Prostate gland (tissue), 2 donors: Measurements from ENCODE around the gene ANO3. TPM values are rescaled to one million over a fixed set of nuclear protein-coding genes. Genes with fewer than 3 reads are reported as not detected.

ENCODE experiments used
- DNase-seq: peaks from one replicate; pipeline ENCODE4 v3.0.0-alpha.2; 2019; ENCODE audit warnings: low spot score
- H3K27ac ChIP-seq, 2 donors: fragments of 200-600 bp; sonication (generic); 2 replicates each; pipeline ENCODE4 v1.5.1; 2017 to 2019
- H3K27me3 ChIP-seq: fragments of 200-600 bp; sonication (generic); replicated peaks from 2 replicates; pipeline ENCODE4 v1.5.1; 2019; ENCODE audit not compliant: insufficient read depth
- H3K36me3 ChIP-seq, 2 donors: fragments of 200-600 bp; sonication (generic); 1 replicate in 1 of 2; 2 replicates in 1 of 2; pipeline versions ENCODE4 v1.5.1 to v1.8.1; 2017 to 2019
- H3K4me1 ChIP-seq: fragments of 200-600 bp; sonication (generic); replicated peaks from 2 replicates; pipeline ENCODE4 v1.5.1; 2019
- H3K4me3 ChIP-seq, 2 donors: fragments of 200-600 bp; sonication (generic); 2 replicates each; pipeline ENCODE4 v1.5.1; 2017 to 2019
- H3K9me3 ChIP-seq: fragments of 200-600 bp; sonication (generic); 2 replicates; pipeline ENCODE4 v1.5.1; 2017
- CTCF ChIP-seq, 4 experiments: fragments of 200-600 bp in 2 of 4; fragments of 450-650 bp in 2 of 4; sonication (generic) in 2 of 4; IDR thresholded peaks; 1 replicate in 3 of 4; 2 replicates in 1 of 4; pipeline ENCODE4 v1.5.1; 2016 to 2019; ENCODE audit warnings: antibody characterized with exemption in 4 of 4, mild to moderate bottlenecking in 2 of 4, moderate library complexity in 2 of 4
- POLR2A ChIP-seq: fragments of 450-650 bp; IDR thresholded peaks from one replicate; pipeline ENCODE4 v1.6.1; 2016; ENCODE audit warnings: antibody characterized with exemption, mild to moderate bottlenecking
- POLR2AphosphoS5 ChIP-seq: sonication (generic); formaldehyde crosslinking; IDR thresholded peaks from one replicate; pipeline ENCODE4 v1.6.1; 2017; ENCODE audit warnings: antibody characterized with exemption
- WGBS: methylation state at CpG from one replicate; pipeline ENCODE4 v1.1.5; 2018; 5-methylcytosine and 5-hydroxymethylcytosine counted together
- intact Hi-C: fragments of 100-400 bp; cut with DNase I; formaldehyde crosslinking; loops from one replicate; pipeline ENCODE4 v1.14.2; 2022
- total RNA-seq, 2 donors: library from RNA; depleted of rRNA; stranded (reverse); fragments of >200 nt; gene quantifications; one replicate each; pipeline ENCODE4 v1.1.0, GENCODE V29; 2016

The ANO3 gene
- total RNA-seq, 2 donors from 2014 or later: 0.68 TPM; not detected in 1

- 91% methylated on average over 2 of the region's 2 CpGs for WGBS
- H3K36me3 ChIP-seq: no peaks in the 10 kb centered on the region
- intact Hi-C loops: no loop called here
- H3K4me1 ChIP-seq: no peaks in the 10 kb centered on the region
- H3K4me3 ChIP-seq: no peak overlapping the region
- no peak overlapping the region for H3K27ac ChIP-seq
- no peaks in the 10 kb centered on the region for H3K27me3 ChIP-seq
- DNase-seq: no peak
- no peaks in the 10 kb centered on the region for H3K9me3 ChIP-seq
- TF ChIP-seq POLR2A (no peak), POLR2AphosphoS5 (no peak), CTCF (IDR thresholded peaks at IDR 0.05) (no peak)
Observed at GRCh38 chr11:26655287-26655686, 323.4 kb downstream of the ANO3 start.

- TF ChIP-seq POLR2A (no peak), CTCF (IDR thresholded peaks at IDR 0.05) (no peak), POLR2AphosphoS5 (no peak)
- H3K27me3 ChIP-seq: no peaks in the 10 kb centered on the region
- intact Hi-C loops: no loop called here
- H3K9me3 ChIP-seq: no peaks in the 10 kb centered on the region
- no peaks in the 10 kb centered on the region for H3K36me3 ChIP-seq
- no peaks in the 10 kb centered on the region for H3K4me1 ChIP-seq
- WGBS: 90% methylated on average over 1 of the region's 1 CpG
- no peak overlapping the region for H3K4me3 ChIP-seq
- no peak overlapping the region for H3K27ac ChIP-seq
- no peak for DNase-seq
Observed at GRCh38 chr11:26662916-26663315, 331.0 kb downstream of the ANO3 start.

- intact Hi-C loops: no loop called here
- no peak for TF ChIP-seq POLR2AphosphoS5
- no peak for TF ChIP-seq POLR2A
- no peak for TF ChIP-seq CTCF (IDR thresholded peaks at IDR 0.05)
- Histone ChIP-seq H3K27me3 (no peaks in the 10 kb centered on the region), H3K9me3 (no peaks in the 10 kb centered on the region), H3K4me3 (no peak overlapping the region), H3K36me3 (no peaks in the 10 kb centered on the region), H3K4me1 (no peaks in the 10 kb centered on the region), H3K27ac (no peak overlapping the region)
- no peak for DNase-seq
- WGBS: 57% methylated on average over 2 of the region's 2 CpGs
Observed at GRCh38 chr11:26665036-26665435, 333.1 kb downstream of the ANO3 start.

- WGBS: 47% methylated on average over 1 of the region's 1 CpG
- H3K4me3 ChIP-seq: no peak overlapping the region
- H3K4me1 ChIP-seq: no peaks in the 10 kb centered on the region
- no peaks in the 10 kb centered on the region for H3K27me3 ChIP-seq
- H3K27ac ChIP-seq: no peak overlapping the region
- intact Hi-C loops: no loop called here
- TF ChIP-seq CTCF (IDR thresholded peaks at IDR 0.05) (no peak), POLR2A (no peak), POLR2AphosphoS5 (no peak)
- no peak for DNase-seq
- H3K9me3 ChIP-seq: no peaks in the 10 kb centered on the region
- H3K36me3 ChIP-seq: no peaks in the 10 kb centered on the region
Observed at GRCh38 chr11:26665946-26666345, 334.0 kb downstream of the ANO3 start.

DNA sequence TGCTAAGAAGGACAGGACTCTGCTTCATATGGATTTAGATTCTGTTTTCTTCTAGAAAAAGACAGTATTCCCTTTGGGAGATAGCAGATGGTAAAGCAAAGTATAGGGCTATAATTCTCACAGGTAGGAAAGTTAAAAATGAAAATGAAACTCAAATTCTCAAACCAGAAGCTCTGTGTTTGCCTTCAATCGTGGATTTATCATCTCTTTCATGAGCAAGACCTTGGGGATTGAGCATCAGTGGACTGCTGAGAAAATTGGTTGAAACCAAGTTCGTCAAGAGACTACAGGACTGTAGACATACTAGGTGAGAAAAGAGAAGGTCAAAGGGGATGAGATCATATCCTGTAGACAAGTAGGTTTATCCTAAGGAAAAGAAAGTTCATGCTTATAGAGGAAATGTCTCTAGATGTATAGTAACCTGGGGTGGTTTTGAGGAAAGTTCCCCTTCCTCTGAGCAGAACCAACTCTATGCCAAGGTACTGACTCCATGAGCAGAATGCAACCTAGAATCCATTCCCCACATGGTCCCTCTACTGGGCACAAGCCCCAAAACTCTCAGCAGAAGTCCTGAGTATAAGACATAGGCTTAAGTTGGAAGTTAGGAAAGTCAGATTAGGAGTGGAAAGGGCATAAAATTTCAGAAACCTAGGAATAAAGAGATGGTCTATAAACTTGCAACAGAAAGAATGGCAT lies 343.5 kb downstream of the ANO3 start:
- H3K4me1 ChIP-seq: no peaks in the 10 kb centered on the region
- H3K9me3 ChIP-seq: no peaks in the 10 kb centered on the region
- WGBS: 69% methylated on average over 2 of the region's 2 CpGs
- no peaks in the 10 kb centered on the region for H3K27me3 ChIP-seq
- no peak for DNase-seq
- intact Hi-C loops: no loop called here
- H3K36me3 ChIP-seq: no peaks in the 10 kb centered on the region
- H3K27ac ChIP-seq: no peak overlapping the region
- TF ChIP-seq CTCF (IDR thresholded peaks at IDR 0.05) (no peak), POLR2AphosphoS5 (no peak), POLR2A (no peak)
- H3K4me3 ChIP-seq: no peak overlapping the region
